HEK293 (cell line): Measurements from ENCODE around the gene NUBP1.

Source experiments
- ATF2 ChIP-seq: fragments of 450-650 bp; formaldehyde crosslinking; IDR thresholded peaks from 2 replicates; pipeline ENCODE4 v1.5.1; 2016; ENCODE audit warnings: missing biosample characterization, missing genetic modification characterization, low read depth
- BCL6B ChIP-seq: fragments of 450-650 bp; formaldehyde crosslinking; IDR thresholded peaks from 2 replicates; pipeline ENCODE4 v1.5.1; 2017; ENCODE audit warnings: missing biosample characterization, missing genetic modification characterization
- CTCF ChIP-seq: fragments of 450-650 bp; formaldehyde crosslinking; IDR thresholded peaks from 2 replicates; pipeline ENCODE4 v1.5.1; 2016; ENCODE audit warnings: missing biosample characterization, missing genetic modification characterization
- REPIN1 ChIP-seq: fragments of 450-650 bp; formaldehyde crosslinking; IDR thresholded peaks from 2 replicates; pipeline ENCODE4 v1.5.1; 2017; ENCODE audit warnings: missing biosample characterization, missing genetic modification characterization, low read depth
- REST ChIP-seq: fragments of 450-650 bp; formaldehyde crosslinking; IDR thresholded peaks from 2 replicates; pipeline ENCODE4 v1.5.1; 2016; ENCODE audit warnings: missing biosample characterization, missing genetic modification characterization
- YY1 ChIP-seq: fragments of 450-650 bp; formaldehyde crosslinking; IDR thresholded peaks from 2 replicates; pipeline ENCODE4 v1.5.1; 2018; ENCODE audit warnings: missing biosample characterization, missing genetic modification characterization
- ZNF501 ChIP-seq: fragments of 450-650 bp; formaldehyde crosslinking; IDR thresholded peaks from 2 replicates; pipeline ENCODE4 v1.5.1; 2016; ENCODE audit warnings: missing biosample characterization, missing genetic modification characterization

- no peak for TF ChIP-seq REST (tag by site-specific recombination)
- TF ChIP-seq REPIN1 = no peak
- TF ChIP-seq CTCF (tag by site-specific recombination) = no peak
- no peak for TF ChIP-seq BCL6B
- TF ChIP-seq ATF2 (tag by site-specific recombination) = no peak
- no peak for TF ChIP-seq YY1 (tag by site-specific recombination)
- TF ChIP-seq ZNF501 (tag by site-specific recombination) = no peak
Measured at GRCh38 chr16:10763456-10763855, 19.8 kb downstream of the NUBP1 start.
